ENCODE measurements around the gene LBR. TPM values are rescaled to one million over a fixed set of nuclear protein-coding genes. Genes with fewer than 3 reads are reported as not detected.

LBR gene
- total RNA-seq, 1 donor: 25.3 TPM

GRCh38 chr1:225371366-225372010 lies 56.4 kb downstream of the LBR start:
- no peaks in the 10 kb centered on the region for H3K4me1 ChIP-seq (ENCODE audit: insufficient read depth, low read length)
- no peak overlapping the region for H3K27ac ChIP-seq (ENCODE audit: low read depth, low read length)
- H3K4me2 ChIP-seq (ENCODE audit: insufficient read depth, low read length): no peak overlapping the region
- no peak overlapping the region for H2AFZ ChIP-seq (ENCODE audit: low read length)
- no peaks in the 10 kb centered on the region for H3K9me3 ChIP-seq (ENCODE audit: low read depth, low read length)
- TF ChIP-seq, protein P1, sequence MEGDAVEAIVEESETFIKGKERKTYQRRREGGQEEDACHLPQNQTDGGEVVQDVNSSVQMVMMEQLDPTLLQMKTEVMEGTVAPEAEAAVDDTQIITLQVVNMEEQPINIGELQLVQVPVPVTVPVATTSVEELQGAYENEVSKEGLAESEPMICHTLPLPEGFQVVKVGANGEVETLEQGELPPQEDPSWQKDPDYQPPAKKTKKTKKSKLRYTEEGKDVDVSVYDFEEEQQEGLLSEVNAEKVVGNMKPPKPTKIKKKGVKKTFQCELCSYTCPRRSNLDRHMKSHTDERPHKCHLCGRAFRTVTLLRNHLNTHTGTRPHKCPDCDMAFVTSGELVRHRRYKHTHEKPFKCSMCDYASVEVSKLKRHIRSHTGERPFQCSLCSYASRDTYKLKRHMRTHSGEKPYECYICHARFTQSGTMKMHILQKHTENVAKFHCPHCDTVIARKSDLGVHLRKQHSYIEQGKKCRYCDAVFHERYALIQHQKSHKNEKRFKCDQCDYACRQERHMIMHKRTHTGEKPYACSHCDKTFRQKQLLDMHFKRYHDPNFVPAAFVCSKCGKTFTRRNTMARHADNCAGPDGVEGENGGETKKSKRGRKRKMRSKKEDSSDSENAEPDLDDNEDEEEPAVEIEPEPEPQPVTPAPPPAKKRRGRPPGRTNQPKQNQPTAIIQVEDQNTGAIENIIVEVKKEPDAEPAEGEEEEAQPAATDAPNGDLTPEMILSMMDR (IDR thresholded peaks at IDR 0.05; ENCODE audit: extremely low read depth, low read depth, low read length): no peak
- no peak for DNase-seq (ENCODE audit: insufficient read length, low spot score, missing footprints)
- H4K20me1 ChIP-seq (ENCODE audit: insufficient read depth, low read length): no peaks in the 10 kb centered on the region
- H3K4me3 ChIP-seq (ENCODE audit: insufficient read depth, low read length): no peak overlapping the region
- no peaks in the 10 kb centered on the region for H3K36me3 ChIP-seq (ENCODE audit: insufficient read depth, low read length)
- H3K27me3 ChIP-seq (ENCODE audit: insufficient read depth, low read length): no peaks in the 10 kb centered on the region
- H3K79me2 ChIP-seq (ENCODE audit: insufficient read depth, low read length): no peaks in the 10 kb centered on the region

- DNase-seq (ENCODE audit: insufficient read length, low spot score, missing footprints): no peak
- Histone ChIP-seq H3K27ac (ENCODE audit: low read depth, low read length) (no peak overlapping the region), H3K4me3 (ENCODE audit: insufficient read depth, low read length) (no peak overlapping the region), H3K4me2 (ENCODE audit: insufficient read depth, low read length) (no peak overlapping the region), H3K9me3 (ENCODE audit: low read depth, low read length) (no peaks in the 10 kb centered on the region), H3K79me2 (ENCODE audit: insufficient read depth, low read length) (no peaks in the 10 kb centered on the region), H3K4me1 (ENCODE audit: insufficient read depth, low read length) (no peaks in the 10 kb centered on the region), H3K27me3 (ENCODE audit: insufficient read depth, low read length) (no peaks in the 10 kb centered on the region), H4K20me1 (ENCODE audit: insufficient read depth, low read length) (no peaks in the 10 kb centered on the region), H3K36me3 (ENCODE audit: insufficient read depth, low read length) (no peaks in the 10 kb centered on the region), H2AFZ (ENCODE audit: low read length) (no peak overlapping the region)
- TF ChIP-seq, protein P1 (IDR thresholded peaks at IDR 0.05; ENCODE audit: extremely low read depth, low read depth, low read length): no peak
Observed at GRCh38 chr1:225368036-225368552, 59.7 kb downstream of the LBR start.

- Histone ChIP-seq H3K4me3 (ENCODE audit: insufficient read depth, low read length) (no peak overlapping the region), H3K4me1 (ENCODE audit: insufficient read depth, low read length) (no peaks in the 10 kb centered on the region), H3K79me2 (ENCODE audit: insufficient read depth, low read length) (no peaks in the 10 kb centered on the region), H3K27me3 (ENCODE audit: insufficient read depth, low read length) (no peaks in the 10 kb centered on the region), H3K27ac (ENCODE audit: low read depth, low read length) (no peak overlapping the region), H3K9me3 (ENCODE audit: low read depth, low read length) (no peaks in the 10 kb centered on the region), H4K20me1 (ENCODE audit: insufficient read depth, low read length) (no peaks in the 10 kb centered on the region), H2AFZ (ENCODE audit: low read length) (no peak overlapping the region), H3K36me3 (ENCODE audit: insufficient read depth, low read length) (no peaks in the 10 kb centered on the region), H3K4me2 (ENCODE audit: insufficient read depth, low read length) (no peak overlapping the region)
- DNase-seq (ENCODE audit: insufficient read length, low spot score, missing footprints): no peak
- TF ChIP-seq, protein P1 (IDR thresholded peaks at IDR 0.05; ENCODE audit: extremely low read depth, low read depth, low read length): no peak
Observed at GRCh38 chr1:225366552-225366951, 61.3 kb downstream of the LBR start.

GRCh38 chr1:225366018-225366417 lies 61.8 kb downstream of the LBR start:
- Histone ChIP-seq H3K4me2 (ENCODE audit: insufficient read depth, low read length) (no peak overlapping the region), H3K79me2 (ENCODE audit: insufficient read depth, low read length) (no peaks in the 10 kb centered on the region), H3K36me3 (ENCODE audit: insufficient read depth, low read length) (no peaks in the 10 kb centered on the region), H4K20me1 (ENCODE audit: insufficient read depth, low read length) (no peaks in the 10 kb centered on the region), H3K27me3 (ENCODE audit: insufficient read depth, low read length) (no peaks in the 10 kb centered on the region), H3K27ac (ENCODE audit: low read depth, low read length) (no peak overlapping the region), H3K4me3 (ENCODE audit: insufficient read depth, low read length) (no peak overlapping the region), H2AFZ (ENCODE audit: low read length) (no peak overlapping the region), H3K9me3 (ENCODE audit: low read depth, low read length) (no peaks in the 10 kb centered on the region), H3K4me1 (ENCODE audit: insufficient read depth, low read length) (no peaks in the 10 kb centered on the region)
- TF ChIP-seq, protein P1 (IDR thresholded peaks at IDR 0.05; ENCODE audit: extremely low read depth, low read depth, low read length): no peak
- DNase-seq (ENCODE audit: insufficient read length, low spot score, missing footprints): no peak

All from osteoblast (primary cell).